Measurements from ENCODE around the gene ZDHHC19. TPM values are rescaled to one million over a fixed set of nuclear protein-coding genes. Genes with fewer than 3 reads are reported as not detected.
"Not testable (repeated sequence)": the region's sequence is repeated elsewhere in the genome, so short reads cannot be mapped to it uniquely, and the experiment has no call there.

Gene ZDHHC19
- total RNA-seq, 2 donors from 2014 or later: not detected

- Histone ChIP-seq H3K27ac (no peak overlapping the region), H3K4me1 (peaks cover 16% of the 10 kb centered on the region), H3K27me3 (no peaks in the 10 kb centered on the region), H3K4me3 (no peak overlapping the region), H3K9ac (ENCODE audit: low read depth in 2 of 2, low read length in 2 of 2) (no peak overlapping the region), H3K9me3 (no peaks in the 10 kb centered on the region), H3K36me3 (no peaks in the 10 kb centered on the region)
- no peak for DNase-seq
- intact Hi-C loops (cut with DNase I): no loop called here
- TF ChIP-seq CTCF (IDR thresholded peaks at IDR 0.05): no peak
These were observed 21.4 kb downstream of the ZDHHC19 start for GRCh38 chr3:196189566-196190347.

GRCh38 chr3:196186651-196187573 lies 24.3 kb downstream of the ZDHHC19 start:
- Histone ChIP-seq H3K4me1 (peaks cover 13% of the 10 kb centered on the region), H3K4me3 (no peak overlapping the region), H3K27me3 (no peaks in the 10 kb centered on the region), H3K36me3 (no peaks in the 10 kb centered on the region), H3K9ac (ENCODE audit: low read depth in 2 of 2, low read length in 2 of 2) (peak overlapping the region in 1 of 2 donors; percentile 8), H3K27ac (peak overlapping the region; percentile 12), H3K9me3 (no peaks in the 10 kb centered on the region)
- intact Hi-C loops (cut with DNase I): no loop called here
- TF ChIP-seq CTCF (IDR thresholded peaks at IDR 0.05): no peak
- no peak for DNase-seq

GRCh38 chr3:196184881-196185280 lies 26.3 kb downstream of the ZDHHC19 start:
- Histone ChIP-seq H3K9ac (ENCODE audit: low read depth in 2 of 2, low read length in 2 of 2) (no peak overlapping the region), H3K36me3 (no peaks in the 10 kb centered on the region), H3K4me3 (no peak overlapping the region), H3K9me3 (no peaks in the 10 kb centered on the region), H3K27ac (no peak overlapping the region), H3K4me1 (peaks cover 14% of the 10 kb centered on the region), H3K27me3 (no peaks in the 10 kb centered on the region)
- intact Hi-C loops (cut with DNase I): no loop called here
- DNase-seq: no peak
- no peak for TF ChIP-seq CTCF (IDR thresholded peaks at IDR 0.05)

DNA sequence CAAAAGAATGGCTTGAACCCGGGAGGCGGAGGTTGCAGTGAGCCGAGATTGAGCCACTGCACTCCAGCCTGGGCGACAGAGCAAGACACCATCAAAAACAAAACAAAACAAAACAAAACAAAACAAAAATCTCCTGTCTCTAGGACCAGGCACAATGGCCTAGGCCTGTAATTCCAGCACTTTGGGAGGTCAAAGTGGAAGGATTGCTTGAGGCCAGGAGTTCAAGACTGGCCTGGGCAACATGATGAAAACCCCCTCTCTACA lies 27.1 kb downstream of the ZDHHC19 start:
- H3K4me3 ChIP-seq; intact Hi-C loops (cut with DNase I); H3K36me3 ChIP-seq; H3K27me3 ChIP-seq; H3K9me3 ChIP-seq; DNase-seq; H3K9ac ChIP-seq (ENCODE audit: low read depth in 2 of 2, low read length in 2 of 2): not testable (repeated sequence)
- peak overlapping the region; percentile 82 for H3K27ac ChIP-seq
- H3K4me1 ChIP-seq: peaks cover 21% of the 10 kb centered on the region

GRCh38 chr3:196181127-196181546 lies 30.1 kb downstream of the ZDHHC19 start:
- H3K27ac ChIP-seq: no peak overlapping the region
- no peak for DNase-seq
- TF ChIP-seq CTCF (IDR thresholded peaks at IDR 0.05): no peak

More at GRCh38 chr3:196181127-196181546, 30.1 kb downstream of the ZDHHC19 start:
- Histone ChIP-seq H3K9me3 (no peaks in the 10 kb centered on the region), H3K27me3 (no peaks in the 10 kb centered on the region), H3K4me1 (peaks cover 28% of the 10 kb centered on the region), H3K36me3 (no peaks in the 10 kb centered on the region), H3K9ac (ENCODE audit: low read depth in 2 of 2, low read length in 2 of 2) (peak overlapping the region in 1 of 2 donors; percentile 34), H3K4me3 (no peak overlapping the region)
- intact Hi-C loops (cut with DNase I): no loop called here
